Measurements from ENCODE around the gene WDR27.

Gene WDR27

GRCh38 chr6:169545982-169546381, 155.8 kb downstream of the WDR27 start:
- H3K27me3 ChIP-seq (ENCODE audit: insufficient read depth, low read length) = no peaks in the 10 kb centered on the region
- H2AFZ ChIP-seq (ENCODE audit: low read depth, low read length) = no peak overlapping the region
- H3K4me1 ChIP-seq (ENCODE audit: insufficient read depth, low read length) = no peaks in the 10 kb centered on the region
- no peaks in the 10 kb centered on the region for H3K36me3 ChIP-seq (ENCODE audit: insufficient read depth, low read length)
- H3K4me3 ChIP-seq (ENCODE audit: low read length) = no peak overlapping the region
- no peaks in the 10 kb centered on the region for H3K9me3 ChIP-seq (ENCODE audit: low read length)

DNA sequence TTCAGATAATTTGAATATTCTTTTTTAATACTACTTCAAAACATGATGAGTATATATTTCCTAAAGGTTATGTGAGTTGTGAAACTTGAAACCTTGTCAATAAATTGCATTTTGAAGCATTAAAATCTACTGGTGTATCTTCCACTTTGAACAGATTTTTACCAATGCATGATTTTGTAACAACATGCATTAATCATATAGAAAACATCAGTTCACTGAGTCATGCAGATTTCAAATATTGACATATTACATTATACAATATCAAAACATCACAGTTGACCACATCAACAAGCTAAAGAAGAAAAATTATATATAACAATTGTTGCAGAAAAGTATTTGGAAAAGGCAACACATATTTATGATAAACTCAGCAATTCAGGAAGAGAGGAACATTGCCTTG, 158.1 kb downstream of the WDR27 start:
- H3K9me3 ChIP-seq (ENCODE audit: low read length) = peaks cover 3% of the 10 kb centered on the region
- H3K4me3 ChIP-seq (ENCODE audit: low read length) = no peak overlapping the region
- no peaks in the 10 kb centered on the region for H3K27me3 ChIP-seq (ENCODE audit: insufficient read depth, low read length)
- H3K4me1 ChIP-seq (ENCODE audit: insufficient read depth, low read length) = no peaks in the 10 kb centered on the region
- no peak overlapping the region for H2AFZ ChIP-seq (ENCODE audit: low read depth, low read length)
- no peaks in the 10 kb centered on the region for H3K36me3 ChIP-seq (ENCODE audit: insufficient read depth, low read length)

- H3K4me3 ChIP-seq (ENCODE audit: low read length) = no peak overlapping the region
- H3K27me3 ChIP-seq (ENCODE audit: insufficient read depth, low read length) = no peaks in the 10 kb centered on the region
- H3K4me1 ChIP-seq (ENCODE audit: insufficient read depth, low read length) = no peaks in the 10 kb centered on the region
- no peaks in the 10 kb centered on the region for H3K36me3 ChIP-seq (ENCODE audit: insufficient read depth, low read length)
- H2AFZ ChIP-seq (ENCODE audit: low read depth, low read length) = no peak overlapping the region
- H3K9me3 ChIP-seq (ENCODE audit: low read length) = peaks cover 3% of the 10 kb centered on the region
These were observed 159.3 kb downstream of the WDR27 start for GRCh38 chr6:169542491-169542890.

GRCh38 chr6:169539176-169539897, 162.5 kb downstream of the WDR27 start:
- Histone ChIP-seq H3K4me3 (ENCODE audit: low read length) (no peak overlapping the region), H3K9me3 (ENCODE audit: low read length) (peaks cover 12% of the 10 kb centered on the region), H3K4me1 (ENCODE audit: insufficient read depth, low read length) (no peaks in the 10 kb centered on the region), H3K27me3 (ENCODE audit: insufficient read depth, low read length) (no peaks in the 10 kb centered on the region), H3K36me3 (ENCODE audit: insufficient read depth, low read length) (no peaks in the 10 kb centered on the region), H2AFZ (ENCODE audit: low read depth, low read length) (no peak overlapping the region)

DNA sequence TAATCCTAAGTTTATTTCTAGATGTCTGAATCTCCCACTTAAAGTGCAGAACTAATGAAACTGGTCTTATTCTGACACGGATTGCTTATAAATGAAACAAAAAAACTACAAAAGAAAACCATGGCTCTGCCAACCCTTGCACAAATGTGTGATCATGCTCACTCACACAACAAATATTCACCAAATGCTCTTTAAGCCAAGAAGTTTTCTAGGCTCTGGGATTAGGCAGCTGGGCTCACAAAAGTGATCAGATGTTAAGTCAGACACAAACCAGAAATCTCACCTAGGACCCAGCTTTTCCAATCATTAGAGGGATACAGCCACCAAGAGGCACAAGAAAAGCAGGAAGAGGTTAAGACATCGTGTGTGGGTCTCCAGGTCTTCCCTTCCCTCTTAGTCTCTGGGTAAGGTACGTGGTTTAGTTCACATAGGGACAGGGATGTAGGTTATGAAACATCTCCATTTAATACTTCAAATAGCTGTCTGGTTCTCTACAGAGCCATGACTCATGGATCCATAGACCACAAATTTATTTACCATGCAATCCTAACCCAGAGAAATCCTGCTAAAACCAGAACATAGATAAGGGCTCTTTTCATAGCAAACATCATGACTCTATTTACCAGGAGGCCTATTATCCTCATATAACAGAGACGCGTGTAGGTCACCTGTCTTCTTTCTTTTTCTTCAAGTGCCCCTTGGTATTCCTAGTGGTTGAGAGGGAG, 165.2 kb downstream of the WDR27 start:
- Histone ChIP-seq H2AFZ (ENCODE audit: low read depth, low read length) (no peak overlapping the region), H3K36me3 (ENCODE audit: insufficient read depth, low read length) (no peaks in the 10 kb centered on the region), H3K9me3 (ENCODE audit: low read length) (peaks cover 22% of the 10 kb centered on the region), H3K4me1 (ENCODE audit: insufficient read depth, low read length) (no peaks in the 10 kb centered on the region), H3K4me3 (ENCODE audit: low read length) (no peak overlapping the region), H3K27me3 (ENCODE audit: insufficient read depth, low read length) (no peaks in the 10 kb centered on the region)

GRCh38 chr6:169534039-169534421, 167.8 kb downstream of the WDR27 start:
- Histone ChIP-seq H3K36me3 (ENCODE audit: insufficient read depth, low read length) (no peaks in the 10 kb centered on the region), H2AFZ (ENCODE audit: low read depth, low read length) (no peak overlapping the region), H3K9me3 (ENCODE audit: low read length) (peaks cover 20% of the 10 kb centered on the region), H3K27me3 (ENCODE audit: insufficient read depth, low read length) (no peaks in the 10 kb centered on the region), H3K4me1 (ENCODE audit: insufficient read depth, low read length) (no peaks in the 10 kb centered on the region), H3K4me3 (ENCODE audit: low read length) (no peak overlapping the region)

- H3K27me3 ChIP-seq (ENCODE audit: insufficient read depth, low read length) = no peaks in the 10 kb centered on the region
- peaks cover 19% of the 10 kb centered on the region for H3K9me3 ChIP-seq (ENCODE audit: low read length)
- H2AFZ ChIP-seq (ENCODE audit: low read depth, low read length) = no peak overlapping the region
- H3K4me1 ChIP-seq (ENCODE audit: insufficient read depth, low read length) = no peaks in the 10 kb centered on the region
- no peaks in the 10 kb centered on the region for H3K36me3 ChIP-seq (ENCODE audit: insufficient read depth, low read length)
- no peak overlapping the region for H3K4me3 ChIP-seq (ENCODE audit: low read length)
These were observed 168.4 kb downstream of the WDR27 start for GRCh38 chr6:169533301-169534038.

DNA sequence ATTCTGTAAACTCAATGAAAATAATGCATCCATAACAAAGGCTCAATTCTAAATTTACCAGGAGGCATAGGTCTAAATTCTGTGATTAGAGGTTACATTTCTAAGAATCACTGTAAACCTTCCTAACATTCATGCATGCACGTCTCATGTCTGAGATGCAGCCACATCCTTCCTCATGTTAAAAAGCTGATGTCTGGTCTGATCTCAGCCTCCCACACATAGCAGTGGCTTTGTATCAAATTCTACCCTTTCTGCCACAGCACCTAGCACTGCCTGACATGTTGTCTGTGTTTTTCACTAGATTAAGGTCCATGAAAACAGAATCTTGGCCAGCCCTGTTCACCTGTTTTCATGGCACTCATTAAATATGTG, 171.1 kb downstream of the WDR27 start:
- Histone ChIP-seq H3K27me3 (ENCODE audit: insufficient read depth, low read length) (no peaks in the 10 kb centered on the region), H3K9me3 (ENCODE audit: low read length) (peaks cover 10% of the 10 kb centered on the region), H3K4me3 (ENCODE audit: low read length) (no peak overlapping the region), H2AFZ (ENCODE audit: low read depth, low read length) (no peak overlapping the region), H3K4me1 (ENCODE audit: insufficient read depth, low read length) (no peaks in the 10 kb centered on the region), H3K36me3 (ENCODE audit: insufficient read depth, low read length) (no peaks in the 10 kb centered on the region)

DNA sequence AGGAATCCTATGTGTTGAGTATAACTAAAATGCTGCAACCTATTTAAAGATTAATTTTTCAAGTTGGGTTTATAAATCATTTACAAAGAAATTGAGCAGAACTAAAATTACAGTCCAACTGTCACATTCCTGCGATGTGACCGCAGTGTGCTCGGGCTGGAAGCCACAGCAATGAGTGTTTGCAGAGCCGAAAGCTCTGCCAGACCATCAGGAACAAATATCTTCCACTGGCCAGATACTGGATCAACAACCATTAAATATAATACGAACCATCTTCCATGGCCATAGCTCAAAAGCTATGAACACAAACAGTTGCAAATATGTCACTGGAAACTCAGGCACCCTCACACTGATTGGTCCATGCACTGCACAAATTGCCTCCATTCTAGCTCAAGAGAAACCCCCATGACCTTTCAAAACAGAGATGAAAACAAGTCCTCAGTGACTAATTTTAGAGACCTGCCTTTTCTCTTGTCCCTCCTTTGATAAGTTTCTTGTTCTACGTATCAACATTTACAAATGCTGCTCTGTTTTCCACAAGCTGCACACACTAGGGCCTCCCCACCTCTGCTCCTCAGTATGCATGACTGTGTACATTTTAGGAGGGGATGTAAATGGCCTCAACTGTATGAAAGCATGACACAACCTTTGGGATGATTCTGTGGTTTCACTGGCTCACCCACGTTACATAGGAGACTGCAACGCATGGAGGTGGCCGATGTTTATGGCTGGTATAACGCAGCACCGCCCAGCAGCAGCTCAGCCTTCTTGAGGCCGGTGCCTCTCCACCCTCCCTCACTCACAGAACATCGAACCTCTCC, 171.7 kb downstream of the WDR27 start:
- no peaks in the 10 kb centered on the region for H3K4me1 ChIP-seq (ENCODE audit: insufficient read depth, low read length)
- H3K36me3 ChIP-seq (ENCODE audit: insufficient read depth, low read length) = no peaks in the 10 kb centered on the region
- H2AFZ ChIP-seq (ENCODE audit: low read depth, low read length) = no peak overlapping the region
- H3K27me3 ChIP-seq (ENCODE audit: insufficient read depth, low read length) = no peaks in the 10 kb centered on the region
- H3K4me3 ChIP-seq (ENCODE audit: low read length) = no peak overlapping the region
- peaks cover 10% of the 10 kb centered on the region for H3K9me3 ChIP-seq (ENCODE audit: low read length)

DNA sequence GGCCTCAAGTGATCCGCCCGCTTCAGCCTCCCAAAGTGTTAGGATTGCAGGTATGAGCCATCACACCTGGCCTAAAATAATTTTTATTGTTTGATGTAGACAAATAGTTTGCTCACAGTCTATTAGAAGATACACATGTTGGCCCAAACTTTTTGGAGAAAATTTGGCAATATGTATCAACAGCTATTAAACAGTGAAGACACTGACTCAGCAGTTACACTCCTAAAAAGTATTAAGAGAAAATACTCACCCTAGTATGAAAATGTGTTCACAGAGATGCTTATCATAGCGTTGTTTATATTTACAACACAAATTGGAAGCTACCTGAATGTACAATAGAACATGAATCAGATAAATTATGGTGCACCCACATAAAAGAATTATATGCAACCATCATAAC, 173.1 kb downstream of the WDR27 start:
- Histone ChIP-seq H3K4me1 (ENCODE audit: insufficient read depth, low read length) (no peaks in the 10 kb centered on the region), H3K4me3 (ENCODE audit: low read length) (no peak overlapping the region), H3K27me3 (ENCODE audit: insufficient read depth, low read length) (no peaks in the 10 kb centered on the region), H3K36me3 (ENCODE audit: insufficient read depth, low read length) (no peaks in the 10 kb centered on the region), H2AFZ (ENCODE audit: low read depth, low read length) (no peak overlapping the region), H3K9me3 (ENCODE audit: low read length) (peaks cover 7% of the 10 kb centered on the region)

GRCh38 chr6:169527306-169527705, 174.5 kb downstream of the WDR27 start:
- H3K36me3 ChIP-seq (ENCODE audit: insufficient read depth, low read length) = no peaks in the 10 kb centered on the region
- H3K27me3 ChIP-seq (ENCODE audit: insufficient read depth, low read length) = no peaks in the 10 kb centered on the region
- H3K4me3 ChIP-seq (ENCODE audit: low read length) = no peak overlapping the region
- no peaks in the 10 kb centered on the region for H3K9me3 ChIP-seq (ENCODE audit: low read length)
- H3K4me1 ChIP-seq (ENCODE audit: insufficient read depth, low read length) = no peaks in the 10 kb centered on the region
- H2AFZ ChIP-seq (ENCODE audit: low read depth, low read length) = no peak overlapping the region

GRCh38 chr6:169521825-169522224, 180.0 kb downstream of the WDR27 start:
- Histone ChIP-seq H3K4me3 (ENCODE audit: low read length) (no peak overlapping the region), H2AFZ (ENCODE audit: low read depth, low read length) (no peak overlapping the region), H3K9me3 (ENCODE audit: low read length) (no peaks in the 10 kb centered on the region), H3K36me3 (ENCODE audit: insufficient read depth, low read length) (no peaks in the 10 kb centered on the region), H3K4me1 (ENCODE audit: insufficient read depth, low read length) (peaks cover 21% of the 10 kb centered on the region), H3K27me3 (ENCODE audit: insufficient read depth, low read length) (no peaks in the 10 kb centered on the region)

GRCh38 chr6:169520104-169520503, 181.7 kb downstream of the WDR27 start:
- no peak overlapping the region for H2AFZ ChIP-seq (ENCODE audit: low read depth, low read length)
- no peak overlapping the region for H3K4me3 ChIP-seq (ENCODE audit: low read length)
- H3K4me1 ChIP-seq (ENCODE audit: insufficient read depth, low read length) = peaks cover 21% of the 10 kb centered on the region
- H3K36me3 ChIP-seq (ENCODE audit: insufficient read depth, low read length) = no peaks in the 10 kb centered on the region
- no peaks in the 10 kb centered on the region for H3K27me3 ChIP-seq (ENCODE audit: insufficient read depth, low read length)
- H3K9me3 ChIP-seq (ENCODE audit: low read length) = no peaks in the 10 kb centered on the region
